OCI-LY7 (cell line): ENCODE measurements around the gene NPAS2.

Experiments used
- CTCF ChIP-seq: fragments of 200-600 bp; sonication (generic); conservative IDR thresholded peaks from 2 replicates; pipeline ENCODE4 v1.5.1; 2014; ENCODE audit warnings: mild to moderate bottlenecking, antibody characterized with exemption, low read length, moderate library complexity, mixed read lengths
- EZH2phosphoT487 ChIP-seq: fragments of 200-600 bp; sonication (generic); IDR thresholded peaks from 2 replicates; pipeline ENCODE4 v1.6.1; 2018; ENCODE audit warnings: low read depth, borderline replicate concordance, mild to moderate bottlenecking, mixed run types, antibody characterized with exemption, low read length, moderate library complexity, mixed read lengths

- TF ChIP-seq CTCF (no peak), EZH2phosphoT487 (no peak)
Measured at GRCh38 chr2:100977511-100977910, 157.6 kb downstream of the NPAS2 start.
